B cell (primary cell): ENCODE results near the gene SLC35A2.

Source experiments
- EZH2 ChIP-seq: IDR thresholded peaks from 2 replicates; pipeline ENCODE4 v1.6.1; 2012; ENCODE audit warnings: borderline replicate concordance, low read depth, mild to moderate bottlenecking, moderate library complexity, low read length; ENCODE audit not compliant: insufficient read depth, poor library complexity, severe bottlenecking
- TF ChIP-seq, protein P1 (sequence below): fragments of 200-600 bp; IDR thresholded peaks from one replicate; pipeline ENCODE4 v1.8.0; 2022; ENCODE audit warnings: antibody characterized with exemption, mild to moderate bottlenecking

GRCh38 chrX:48911412-48912182, at the start of gene SLC35A2:
- TF ChIP-seq, protein P1, sequence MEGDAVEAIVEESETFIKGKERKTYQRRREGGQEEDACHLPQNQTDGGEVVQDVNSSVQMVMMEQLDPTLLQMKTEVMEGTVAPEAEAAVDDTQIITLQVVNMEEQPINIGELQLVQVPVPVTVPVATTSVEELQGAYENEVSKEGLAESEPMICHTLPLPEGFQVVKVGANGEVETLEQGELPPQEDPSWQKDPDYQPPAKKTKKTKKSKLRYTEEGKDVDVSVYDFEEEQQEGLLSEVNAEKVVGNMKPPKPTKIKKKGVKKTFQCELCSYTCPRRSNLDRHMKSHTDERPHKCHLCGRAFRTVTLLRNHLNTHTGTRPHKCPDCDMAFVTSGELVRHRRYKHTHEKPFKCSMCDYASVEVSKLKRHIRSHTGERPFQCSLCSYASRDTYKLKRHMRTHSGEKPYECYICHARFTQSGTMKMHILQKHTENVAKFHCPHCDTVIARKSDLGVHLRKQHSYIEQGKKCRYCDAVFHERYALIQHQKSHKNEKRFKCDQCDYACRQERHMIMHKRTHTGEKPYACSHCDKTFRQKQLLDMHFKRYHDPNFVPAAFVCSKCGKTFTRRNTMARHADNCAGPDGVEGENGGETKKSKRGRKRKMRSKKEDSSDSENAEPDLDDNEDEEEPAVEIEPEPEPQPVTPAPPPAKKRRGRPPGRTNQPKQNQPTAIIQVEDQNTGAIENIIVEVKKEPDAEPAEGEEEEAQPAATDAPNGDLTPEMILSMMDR, result no peak
- no peak for TF ChIP-seq EZH2
